Karpas-422 (cell line): ENCODE results near the gene IFTAP. TPM values are rescaled to one million over a fixed set of nuclear protein-coding genes. Genes with fewer than 3 reads are reported as not detected.

ENCODE experiments used
- DNase-seq: peaks from one replicate; pipeline ENCODE4 v3.0.0-alpha.2; 2015
- H2AFZ ChIP-seq: fragments of 200-600 bp; sonication (generic); 2 replicates; pipeline ENCODE4 v1.6.1; 2014; ENCODE audit warnings: antibody characterized with exemption, low read length, mixed read lengths
- H3K27ac ChIP-seq: fragments of 200-600 bp; sonication (generic); 2 replicates; pipeline ENCODE4 v1.5.1; 2014; ENCODE audit warnings: mild to moderate bottlenecking, low read length, moderate library complexity
- H3K27me3 ChIP-seq: fragments of 200-600 bp; sonication (generic); 2 replicates; pipeline ENCODE4 v1.6.1; 2014; ENCODE audit warnings: low read length, mixed read lengths
- H3K36me3 ChIP-seq: fragments of 200-600 bp; sonication (generic); 2 replicates; pipeline ENCODE4 v1.6.1; 2014; ENCODE audit warnings: low read length, mixed read lengths; ENCODE audit not compliant: insufficient read depth
- H3K4me1 ChIP-seq: fragments of 200-600 bp; sonication (generic); 2 replicates; pipeline ENCODE4 v1.6.1; 2014; ENCODE audit warnings: mild to moderate bottlenecking, low read length, mixed read lengths
- H3K4me2 ChIP-seq: fragments of 200-600 bp; sonication (generic); 2 replicates; pipeline ENCODE4 v1.6.1; 2014; ENCODE audit warnings: low read length, low read depth, mild to moderate bottlenecking; ENCODE audit not compliant: poor library complexity, severe bottlenecking
- H3K4me3 ChIP-seq: fragments of 200-600 bp; sonication (generic); 2 replicates; pipeline ENCODE4 v1.5.1; 2014; ENCODE audit warnings: mild to moderate bottlenecking, antibody characterized with exemption, low read length, mixed read lengths
- H3K79me2 ChIP-seq: fragments of 200-600 bp; sonication (generic); 2 replicates; pipeline ENCODE4 v1.6.1; 2014; ENCODE audit warnings: mild to moderate bottlenecking, low read length, mixed read lengths
- H3K9ac ChIP-seq: fragments of 200-600 bp; sonication (generic); 2 replicates; pipeline ENCODE4 v1.6.0; 2014; ENCODE audit warnings: low read length
- H3K9me2 ChIP-seq: fragments of 200-600 bp; sonication (generic), shearing (Covaris generic); replicated peaks from 2 replicates; pipeline ENCODE4 v1.6.0; 2014; ENCODE audit warnings: mild to moderate bottlenecking, low read length, moderate library complexity; ENCODE audit not compliant: insufficient read depth
- H3K9me3 ChIP-seq: fragments of 300-700, 200-600 bp; sonication (generic); 2 replicates; pipeline ENCODE4 v1.6.1; 2014; ENCODE audit warnings: low read length, mixed read lengths
- H4K20me1 ChIP-seq: fragments of 200-600 bp; sonication (generic); 2 replicates; pipeline ENCODE4 v1.6.1; 2014; ENCODE audit warnings: mild to moderate bottlenecking, antibody characterized with exemption, low read length, low read depth; ENCODE audit not compliant: insufficient read depth
- total RNA-seq: library from RNA; depleted of rRNA; stranded (reverse); fragments of >200 nt; shearing (Covaris generic); gene quantifications from 2 replicates; pipeline ENCODE4 v1.2.3, GENCODE V29; 2014; ENCODE audit warnings: low replicate concordance

Gene IFTAP
- total RNA-seq, 1 experiment from 2014 or later = not detected

DNA sequence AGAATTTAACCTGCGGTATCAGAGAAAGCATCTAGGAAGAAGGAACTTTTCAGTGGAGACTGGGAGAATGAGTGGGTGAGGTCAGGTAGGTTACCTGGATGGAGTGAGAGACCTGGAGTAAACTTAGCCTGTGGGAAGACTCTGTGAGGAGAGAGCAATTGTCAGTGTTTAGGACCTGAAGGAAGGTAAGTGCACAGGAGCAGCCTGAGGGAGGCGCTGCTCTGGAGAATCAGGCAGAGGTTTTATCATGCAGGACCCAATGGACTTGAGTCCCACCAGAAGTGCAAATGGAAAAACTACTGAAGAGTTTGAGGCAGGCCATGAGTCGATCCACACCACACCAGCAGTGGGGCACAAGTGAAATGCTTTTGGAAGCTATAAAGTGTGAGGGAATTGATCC is 10.6 kb upstream of the IFTAP start:
- H3K27me3 ChIP-seq = no peaks in the 10 kb centered on the region
- H3K4me1 ChIP-seq = no peaks in the 10 kb centered on the region
- no peaks in the 10 kb centered on the region for H3K9me2 ChIP-seq
- no peak overlapping the region for H2AFZ ChIP-seq
- H4K20me1 ChIP-seq = no peaks in the 10 kb centered on the region
- H3K27ac ChIP-seq = no peak overlapping the region
- no peaks in the 10 kb centered on the region for H3K36me3 ChIP-seq
- H3K4me3 ChIP-seq = no peak overlapping the region
- no peaks in the 10 kb centered on the region for H3K9me3 ChIP-seq
- no peak overlapping the region for H3K9ac ChIP-seq
- no peak for DNase-seq
- H3K79me2 ChIP-seq = no peaks in the 10 kb centered on the region
- H3K4me2 ChIP-seq = no peak overlapping the region

DNA sequence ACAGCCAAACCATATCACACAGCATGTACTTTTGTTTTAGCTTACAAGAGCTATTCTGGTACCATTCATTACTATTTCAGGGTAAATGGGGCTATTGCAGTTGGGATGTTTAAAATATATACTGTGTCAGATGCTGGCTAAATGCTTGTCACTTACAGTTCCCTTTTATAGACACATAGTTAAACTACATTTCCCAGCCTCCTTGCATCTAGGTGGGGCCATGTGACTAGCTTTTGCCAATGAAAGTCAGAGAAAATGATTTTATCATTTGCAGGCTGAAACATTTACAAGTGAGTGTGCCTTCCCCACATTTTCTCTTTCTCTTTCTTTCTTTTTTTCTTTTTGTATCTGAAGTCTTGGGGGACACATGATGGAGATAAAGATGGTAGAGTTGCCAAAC is 7.8 kb upstream of the IFTAP start:
- Histone ChIP-seq H3K4me1 (no peaks in the 10 kb centered on the region), H3K27ac (no peak overlapping the region), H4K20me1 (no peaks in the 10 kb centered on the region), H3K9me2 (no peaks in the 10 kb centered on the region), H3K36me3 (no peaks in the 10 kb centered on the region), H2AFZ (no peak overlapping the region), H3K79me2 (no peaks in the 10 kb centered on the region), H3K9ac (no peak overlapping the region), H3K4me3 (no peak overlapping the region), H3K27me3 (no peaks in the 10 kb centered on the region), H3K4me2 (no peak overlapping the region), H3K9me3 (no peaks in the 10 kb centered on the region)
- peak; percentile 60 for DNase-seq

DNA sequence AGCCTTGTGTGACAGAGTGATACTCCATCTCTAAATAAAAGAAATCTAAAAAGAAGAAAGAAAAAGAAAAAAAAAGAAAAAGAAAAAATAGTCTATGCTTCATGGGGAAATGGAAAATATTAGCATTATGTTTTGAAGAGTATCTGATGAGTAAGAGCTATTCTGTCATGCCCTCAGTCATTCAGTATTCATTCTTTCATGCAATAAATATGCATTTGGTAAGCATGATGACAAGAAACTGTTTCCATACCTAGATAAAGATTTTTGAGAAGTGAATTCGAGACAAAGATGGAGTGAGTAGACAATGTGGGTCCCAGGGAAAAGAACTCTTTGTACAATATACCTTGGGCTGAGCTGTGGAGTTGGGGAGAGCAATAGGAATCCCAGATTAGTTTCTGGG is 6.2 kb upstream of the IFTAP start:
- Histone ChIP-seq H3K9ac (no peak overlapping the region), H4K20me1 (no peaks in the 10 kb centered on the region), H3K79me2 (no peaks in the 10 kb centered on the region), H3K4me3 (no peak overlapping the region), H3K4me2 (no peak overlapping the region), H3K4me1 (no peaks in the 10 kb centered on the region), H2AFZ (no peak overlapping the region), H3K9me3 (no peaks in the 10 kb centered on the region), H3K27ac (no peak overlapping the region), H3K36me3 (no peaks in the 10 kb centered on the region), H3K27me3 (no peaks in the 10 kb centered on the region), H3K9me2 (no peaks in the 10 kb centered on the region)
- DNase-seq = no peak

DNA sequence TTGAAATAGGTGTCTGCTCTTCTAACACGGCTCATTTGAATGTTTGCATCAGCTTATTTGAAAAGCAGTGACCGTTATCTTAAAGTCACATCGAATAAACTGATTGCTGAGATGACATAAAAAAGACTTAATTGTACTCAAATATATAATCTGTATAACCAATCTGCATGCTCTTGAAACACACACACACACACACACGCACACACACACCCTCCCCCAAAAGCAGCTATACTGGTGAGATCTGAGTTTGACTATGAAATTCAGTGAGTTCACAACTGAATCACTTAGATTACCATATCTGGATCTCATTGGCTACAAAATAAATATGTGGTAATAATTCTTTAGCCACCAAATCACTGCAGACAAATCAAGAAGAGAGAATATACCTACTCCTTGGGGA is 3.8 kb upstream of the IFTAP start:
- Histone ChIP-seq H4K20me1 (no peaks in the 10 kb centered on the region), H3K4me1 (no peaks in the 10 kb centered on the region), H3K36me3 (no peaks in the 10 kb centered on the region), H3K27me3 (no peaks in the 10 kb centered on the region), H3K27ac (no peak overlapping the region), H3K9ac (no peak overlapping the region), H3K9me3 (no peaks in the 10 kb centered on the region), H3K4me2 (no peak overlapping the region), H3K9me2 (no peaks in the 10 kb centered on the region), H3K79me2 (no peaks in the 10 kb centered on the region), H2AFZ (no peak overlapping the region), H3K4me3 (no peak overlapping the region)
- DNase-seq = no peak

DNA sequence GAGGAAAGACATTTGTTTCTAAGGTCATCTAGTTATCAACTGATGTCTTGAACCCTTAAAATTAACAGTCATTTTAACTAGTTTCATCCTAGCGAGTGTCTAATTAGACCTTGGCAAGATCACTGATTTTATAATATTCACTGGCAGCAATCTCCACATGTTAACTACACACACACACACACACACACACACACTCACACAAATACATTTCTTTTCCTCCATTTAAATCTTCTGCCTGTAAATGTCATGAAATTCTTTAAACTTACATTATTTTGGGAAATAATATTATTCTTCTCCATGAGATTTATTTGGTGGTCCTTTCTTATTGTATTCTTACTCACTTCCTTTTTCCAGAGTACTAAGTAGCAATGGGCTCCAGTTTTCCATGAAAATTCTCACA is 2.9 kb upstream of the IFTAP start:
- H3K79me2 ChIP-seq = no peaks in the 10 kb centered on the region
- no peaks in the 10 kb centered on the region for H3K27me3 ChIP-seq
- no peak overlapping the region for H2AFZ ChIP-seq
- H3K4me3 ChIP-seq = no peak overlapping the region
- no peak for DNase-seq
- H3K27ac ChIP-seq = no peak overlapping the region
- no peaks in the 10 kb centered on the region for H3K36me3 ChIP-seq
- no peaks in the 10 kb centered on the region for H3K9me2 ChIP-seq
- H3K9ac ChIP-seq = no peak overlapping the region
- no peak overlapping the region for H3K4me2 ChIP-seq
- H4K20me1 ChIP-seq = no peaks in the 10 kb centered on the region
- no peaks in the 10 kb centered on the region for H3K9me3 ChIP-seq
- H3K4me1 ChIP-seq = no peaks in the 10 kb centered on the region

DNA sequence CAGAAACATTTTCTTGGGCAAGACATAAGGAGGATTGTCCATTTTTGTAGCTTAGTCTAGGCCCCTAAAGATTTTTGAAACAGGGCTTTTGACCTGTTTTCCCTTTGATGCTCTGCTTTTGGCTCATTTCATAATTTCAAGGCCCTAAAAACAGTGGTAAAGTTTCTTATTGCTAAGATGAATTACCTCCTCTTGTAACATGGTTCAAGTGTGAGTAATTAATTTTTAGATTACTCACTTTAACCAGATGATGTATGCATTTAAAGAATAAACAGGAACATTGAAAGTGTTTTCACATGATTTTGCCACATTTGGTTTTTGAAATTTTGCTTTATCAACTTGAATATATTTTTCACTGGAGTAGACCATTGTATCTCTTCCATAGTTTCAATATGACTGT is 2.6 kb downstream of the IFTAP start:
- Histone ChIP-seq H3K4me2 (no peak overlapping the region), H4K20me1 (no peaks in the 10 kb centered on the region), H3K4me3 (no peak overlapping the region), H3K4me1 (no peaks in the 10 kb centered on the region), H3K9ac (no peak overlapping the region), H3K27ac (no peak overlapping the region), H3K79me2 (no peaks in the 10 kb centered on the region), H3K9me2 (no peaks in the 10 kb centered on the region), H2AFZ (no peak overlapping the region), H3K36me3 (no peaks in the 10 kb centered on the region), H3K9me3 (no peaks in the 10 kb centered on the region), H3K27me3 (no peaks in the 10 kb centered on the region)
- DNase-seq = no peak

DNA sequence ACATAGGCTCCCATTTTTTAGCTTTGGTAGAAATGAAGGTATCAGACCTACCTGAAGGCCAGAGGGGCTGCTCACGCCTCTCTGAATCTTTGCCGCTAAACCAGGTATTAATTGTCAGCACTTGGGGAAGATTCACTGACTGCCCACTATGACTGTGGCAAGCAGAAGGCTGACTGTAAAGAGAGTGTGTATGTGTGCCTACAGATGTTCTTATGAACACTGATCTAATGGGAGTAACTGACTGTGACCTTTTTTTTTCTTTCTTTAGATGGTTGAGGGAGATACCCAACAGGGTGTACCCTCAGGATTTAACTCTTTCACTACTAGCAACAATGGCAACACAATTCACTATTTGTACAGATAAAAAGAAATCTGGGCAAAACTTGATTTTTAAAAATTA is 3.7 kb downstream of the IFTAP start, which contains the start of gene RAG2:
TSS of gene RAG2 (minus strand) at position 186 of the 400 bp plus-strand sequence. CDS start 4,068 bp downstream, outside the sequence.
- no peak within 1 kb of the TSS for H3K9ac ChIP-seq
- no peaks in the 10 kb centered on the region for H3K9me3 ChIP-seq
- no peaks in the 10 kb centered on the region for H3K79me2 ChIP-seq
- no peak within 1 kb of the TSS for H3K27ac ChIP-seq
- no peaks in the 10 kb centered on the region for H3K36me3 ChIP-seq
- H2AFZ ChIP-seq = no peak within 1 kb of the TSS
- H3K27me3 ChIP-seq = no peaks in the 10 kb centered on the region
- no peak within 1 kb of the TSS for H3K4me3 ChIP-seq
- H3K4me2 ChIP-seq = no peak within 1 kb of the TSS
- no peaks in the 10 kb centered on the region for H4K20me1 ChIP-seq
- H3K4me1 ChIP-seq = no peaks in the 10 kb centered on the region
- no peak for DNase-seq
- H3K9me2 ChIP-seq = no peaks in the 10 kb centered on the region

DNA sequence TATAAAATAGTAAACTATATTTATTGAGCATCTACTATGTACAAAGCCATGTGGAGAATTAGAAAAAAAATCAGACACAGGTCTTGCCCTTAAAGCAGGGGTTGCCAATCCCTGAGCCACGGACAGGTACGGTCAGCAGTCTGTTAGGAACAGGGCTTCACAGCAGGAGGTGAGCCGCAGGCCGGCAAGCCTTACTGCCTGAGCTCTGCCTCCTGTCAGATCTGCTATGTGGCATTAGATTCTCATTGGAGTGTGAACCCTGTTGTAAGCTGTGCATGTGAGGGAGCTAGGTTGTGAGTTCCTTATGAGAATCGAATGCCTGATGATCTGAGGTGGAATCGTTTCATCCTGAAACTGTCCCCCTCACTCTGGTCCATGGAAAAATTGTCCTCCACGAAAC is 5.9 kb downstream of the IFTAP start:
- H3K4me2 ChIP-seq = no peak overlapping the region
- no peaks in the 10 kb centered on the region for H3K9me3 ChIP-seq
- DNase-seq = no peak
- no peak overlapping the region for H3K9ac ChIP-seq
- peaks cover 4% of the 10 kb centered on the region; the same call in 1 of the 2 replicates for H3K4me1 ChIP-seq
- H3K36me3 ChIP-seq = no peaks in the 10 kb centered on the region
- no peaks in the 10 kb centered on the region for H3K79me2 ChIP-seq
- no peak overlapping the region for H3K4me3 ChIP-seq
- no peaks in the 10 kb centered on the region for H3K9me2 ChIP-seq
- no peak overlapping the region for H3K27ac ChIP-seq
- H2AFZ ChIP-seq = no peak overlapping the region
- no peaks in the 10 kb centered on the region for H4K20me1 ChIP-seq
- H3K27me3 ChIP-seq = no peaks in the 10 kb centered on the region

DNA sequence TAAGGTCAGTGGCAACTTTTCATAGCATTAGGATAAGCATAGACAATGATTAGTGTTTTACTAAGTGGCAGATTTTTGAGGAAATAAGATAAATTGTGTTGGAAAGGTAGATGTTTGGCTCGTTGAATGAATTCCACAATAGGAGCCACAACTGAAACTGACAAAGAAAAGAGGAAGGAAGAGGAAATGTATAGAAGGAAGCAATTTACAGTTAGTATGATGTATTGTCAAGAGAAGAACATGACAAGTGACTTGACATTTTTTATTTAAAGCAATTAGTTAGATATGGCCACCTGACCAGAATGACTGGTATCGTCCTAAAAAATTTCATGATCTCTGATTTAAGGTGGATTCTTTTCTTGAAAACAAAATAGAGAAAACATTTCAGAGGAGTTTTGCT is 6.9 kb downstream of the IFTAP start:
- H3K9me2 ChIP-seq = no peaks in the 10 kb centered on the region
- H3K4me3 ChIP-seq = no peak overlapping the region
- no peak overlapping the region for H2AFZ ChIP-seq
- H3K4me2 ChIP-seq = no peak overlapping the region
- peaks cover 11% of the 10 kb centered on the region for H3K4me1 ChIP-seq
- H4K20me1 ChIP-seq = no peaks in the 10 kb centered on the region
- H3K79me2 ChIP-seq = no peaks in the 10 kb centered on the region
- H3K9me3 ChIP-seq = no peaks in the 10 kb centered on the region
- no peaks in the 10 kb centered on the region for H3K27me3 ChIP-seq
- no peak overlapping the region for H3K9ac ChIP-seq
- DNase-seq = no peak
- no peaks in the 10 kb centered on the region for H3K36me3 ChIP-seq
- H3K27ac ChIP-seq = no peak overlapping the region
